OCI-LY7 (cell line): ENCODE data around the gene ACCS.

Experiments
- CTCF ChIP-seq: fragments of 200-600 bp; sonication (generic); conservative IDR thresholded peaks from 2 replicates; pipeline ENCODE4 v1.5.1; 2014; ENCODE audit warnings: mild to moderate bottlenecking, antibody characterized with exemption, low read length, moderate library complexity, mixed read lengths
- EZH2phosphoT487 ChIP-seq: fragments of 200-600 bp; sonication (generic); IDR thresholded peaks from 2 replicates; pipeline ENCODE4 v1.6.1; 2018; ENCODE audit warnings: low read depth, borderline replicate concordance, mild to moderate bottlenecking, mixed run types, antibody characterized with exemption, low read length, moderate library complexity, mixed read lengths

GRCh38 chr11:44094260-44094868 lies 28.3 kb downstream of the ACCS start:
- TF ChIP-seq CTCF = peak; percentile 87
- no peak for TF ChIP-seq EZH2phosphoT487
